SK-N-DZ (cell line): Measurements from ENCODE around the gene TMC1.
A peak's percentile ranks its signal among the peaks of the same experiment; 100 is the strongest.

ENCODE experiments used
- DNase-seq: peaks from one replicate; pipeline ENCODE4 v3.0.0-alpha.2; 2015; ENCODE audit warnings: low spot score

TMC1 gene

DNA sequence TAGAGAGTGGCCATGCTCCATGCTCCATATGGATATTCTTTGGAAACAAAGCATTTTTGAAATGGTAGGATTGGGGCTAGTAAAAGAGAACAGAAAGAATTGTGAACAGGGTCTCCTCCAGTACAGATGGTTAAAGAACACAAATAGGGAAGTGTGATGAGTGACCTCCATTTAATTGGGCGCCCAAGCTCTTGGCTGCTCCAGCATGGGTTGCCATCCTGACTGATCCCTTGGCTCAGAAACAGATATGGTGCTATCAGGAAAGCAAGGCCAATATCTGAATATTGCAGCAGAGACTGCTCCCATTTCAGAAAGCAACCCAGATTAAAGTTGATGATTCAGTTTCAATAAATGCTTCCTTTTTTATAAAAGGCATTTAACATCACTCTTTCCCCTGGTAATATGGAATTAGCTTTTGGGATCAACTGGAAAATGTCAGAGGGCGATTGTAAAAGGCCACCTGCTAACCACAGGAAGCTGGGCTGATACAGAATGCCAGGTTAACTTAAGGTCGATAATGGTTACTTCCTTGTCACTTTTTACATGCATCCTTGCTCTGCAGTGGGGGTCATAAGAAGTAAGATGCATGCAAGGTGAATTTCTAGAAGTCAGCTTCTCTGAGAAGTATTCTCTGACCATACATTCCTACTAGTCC lies 52.9 kb downstream of the TMC1 start:
- DNase-seq, result no peak

GRCh38 chr9:72575666-72576065 lies 54.3 kb downstream of the TMC1 start:
- DNase-seq, result no peak

DNA sequence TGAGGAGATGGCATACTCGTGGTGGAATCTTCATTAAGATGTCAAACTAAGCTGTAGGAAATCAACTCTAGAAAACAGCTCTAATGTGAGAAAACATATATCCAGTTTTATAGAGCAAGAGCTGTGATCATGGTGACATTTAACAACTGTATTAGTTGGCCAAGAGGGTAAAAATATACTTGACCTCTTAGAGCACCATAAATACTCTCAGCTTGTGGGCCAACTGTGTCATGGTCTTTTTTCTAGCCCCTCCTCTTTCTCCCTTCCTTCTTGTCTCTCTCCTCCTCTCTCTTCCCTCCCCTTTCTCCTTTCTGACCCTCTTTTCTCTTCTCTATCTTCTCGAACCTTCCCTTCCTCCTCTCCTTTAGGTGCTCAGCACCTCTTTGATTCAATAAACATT lies 54.7 kb downstream of the TMC1 start:
- no peak for DNase-seq

GRCh38 chr9:72577212-72577753 lies 55.9 kb downstream of the TMC1 start:
- DNase-seq, result no peak

DNA sequence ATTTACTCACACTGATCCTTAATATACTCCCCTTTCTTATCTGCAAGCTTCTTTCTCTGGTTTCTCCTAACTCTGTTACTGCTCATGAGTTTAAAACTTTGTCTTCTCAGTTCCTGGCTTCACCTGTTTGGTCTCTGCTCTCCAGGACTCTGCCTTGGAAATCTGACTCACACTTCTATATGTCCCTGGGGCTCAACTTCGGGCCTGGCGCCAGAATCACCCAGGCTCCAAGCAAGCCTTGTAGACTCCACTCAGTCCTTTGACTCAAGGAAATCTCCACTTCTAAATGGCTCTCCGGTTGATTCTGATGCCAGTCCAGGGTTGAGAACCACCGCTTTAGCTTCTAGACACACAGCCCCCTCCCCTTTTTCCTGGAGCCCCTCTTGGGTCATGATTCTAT lies 57.8 kb downstream of the TMC1 start:
- DNase-seq, result no peak

DNA sequence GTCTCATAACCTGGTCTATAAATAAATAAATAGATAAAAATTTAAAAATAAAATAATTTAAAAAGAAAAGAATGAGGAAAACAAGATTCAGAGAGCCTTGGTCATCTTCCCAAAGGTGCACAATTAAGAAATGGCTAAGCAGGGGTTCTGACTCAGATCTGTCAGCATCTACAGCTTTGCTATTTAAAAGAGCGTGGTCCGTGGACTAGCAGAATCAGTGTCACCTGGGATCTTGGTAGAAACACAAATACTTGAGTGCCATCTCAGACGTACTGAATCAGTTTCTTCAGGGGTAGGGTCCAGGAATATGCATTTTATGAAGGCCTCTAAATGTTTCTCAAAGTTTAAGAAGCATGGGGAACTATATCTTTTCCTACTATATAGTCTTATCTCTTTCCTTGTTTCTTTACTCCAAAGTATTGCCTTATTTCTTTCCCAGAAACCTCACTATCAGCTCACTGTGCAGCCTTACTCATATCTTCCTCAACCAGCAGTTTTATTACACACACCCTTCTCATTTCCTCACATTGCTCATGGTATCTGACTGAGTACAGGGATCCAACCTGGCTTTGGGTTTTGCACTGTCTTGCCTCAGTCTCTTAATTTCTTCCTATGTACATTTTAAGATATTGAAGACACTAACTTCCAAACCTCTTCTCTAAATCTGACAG lies 58.6 kb downstream of the TMC1 start:
- no peak for DNase-seq

- DNase-seq, result no peak
Measured at GRCh38 chr9:72581694-72582093, 60.3 kb downstream of the TMC1 start.

- DNase-seq, result no peak
Measured at GRCh38 chr9:72583370-72583769, 62.0 kb downstream of the TMC1 start.

GRCh38 chr9:72586388-72587130 lies 65.2 kb downstream of the TMC1 start:
- DNase-seq, result no peak

DNA sequence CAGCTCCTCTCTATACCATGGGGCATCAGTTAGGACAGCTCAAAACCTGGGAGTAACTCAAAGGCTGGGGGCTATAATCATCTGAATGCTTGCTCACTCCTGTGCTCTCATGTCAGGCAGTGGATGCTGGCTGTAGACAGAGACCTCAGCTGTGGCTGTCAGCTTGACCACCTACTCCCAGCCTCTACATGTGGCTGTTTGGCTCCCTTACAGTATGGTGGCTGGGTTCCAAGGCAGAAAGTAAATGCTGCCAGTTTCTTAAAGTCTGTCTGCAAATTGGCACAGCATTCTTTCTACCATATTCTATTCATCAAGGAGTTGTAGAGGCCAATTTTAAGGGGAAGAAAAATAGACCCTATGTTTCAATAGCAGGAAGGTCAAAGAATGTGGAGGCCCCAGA lies 66.9 kb downstream of the TMC1 start:
- DNase-seq, result no peak

- no peak for DNase-seq
Measured at GRCh38 chr9:72589667-72590521, 68.5 kb downstream of the TMC1 start.

DNA sequence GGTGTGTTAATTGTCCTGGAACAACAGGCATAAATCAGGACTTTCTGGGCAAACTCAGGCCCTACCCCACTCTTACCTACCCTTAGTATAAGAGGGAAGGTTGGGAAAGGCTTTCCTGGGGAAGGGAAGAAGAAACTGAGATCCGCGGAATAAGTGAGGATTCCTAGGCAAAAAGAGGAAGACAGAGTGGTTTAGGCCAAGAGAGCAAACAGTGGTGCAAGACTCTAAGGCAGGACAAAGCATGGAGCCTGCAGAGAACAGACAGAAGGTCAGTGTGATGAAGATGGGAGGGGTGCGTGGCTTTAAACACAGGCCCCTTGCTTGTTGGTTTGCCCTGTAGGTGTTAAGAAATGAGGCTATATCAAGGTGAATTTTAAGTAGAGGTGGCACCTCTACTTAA lies 69.4 kb downstream of the TMC1 start:
- DNase-seq, result no peak

DNA sequence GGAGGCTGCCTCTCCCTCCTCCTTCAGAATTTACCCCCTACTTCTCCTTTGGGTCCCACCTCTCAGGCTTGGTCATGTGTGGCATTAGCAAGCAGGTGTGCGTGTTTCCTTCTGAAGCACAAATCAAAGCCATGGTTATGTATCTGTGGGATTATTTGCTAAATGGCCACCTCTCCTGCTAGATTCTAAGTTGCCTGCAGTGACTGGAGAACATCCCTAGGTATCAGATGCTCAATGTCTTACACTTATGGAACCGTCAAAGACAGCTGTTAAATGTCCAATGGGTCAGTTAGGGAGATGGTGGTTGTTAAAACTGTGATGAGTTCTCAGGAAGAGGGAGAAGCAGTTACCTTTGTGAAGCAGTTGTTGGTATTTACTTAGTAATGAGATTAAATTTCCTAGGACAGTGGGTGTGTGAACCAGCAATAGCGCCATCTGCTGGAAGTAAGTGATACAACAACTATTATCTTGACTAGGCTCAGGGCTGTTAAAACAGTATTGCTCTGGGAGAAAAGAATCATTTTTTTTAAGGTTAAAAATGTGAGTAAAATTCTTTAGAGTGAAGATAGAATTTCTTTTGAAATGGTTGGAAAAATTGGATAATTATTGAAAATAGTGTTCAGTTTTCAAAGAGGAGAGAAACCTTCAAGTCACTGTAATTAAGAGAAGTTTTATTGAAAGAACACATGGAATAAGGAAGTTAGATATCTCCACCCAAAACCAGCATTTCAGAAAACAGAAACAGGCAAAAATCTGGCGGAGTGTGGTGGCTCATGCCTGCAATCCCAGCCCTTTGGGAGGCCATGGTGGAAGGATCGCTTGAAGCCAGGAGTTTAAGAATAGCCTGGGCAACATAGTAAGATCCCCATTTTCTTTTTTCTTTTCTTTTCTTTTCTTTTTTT lies 71.3 kb downstream of the TMC1 start:
- peak; percentile 32 for DNase-seq

GRCh38 chr9:72596451-72597180 lies 75.2 kb downstream of the TMC1 start:
- DNase-seq, result no peak

GRCh38 chr9:72597181-72597517 lies 75.7 kb downstream of the TMC1 start:
- DNase-seq, result no peak

DNA sequence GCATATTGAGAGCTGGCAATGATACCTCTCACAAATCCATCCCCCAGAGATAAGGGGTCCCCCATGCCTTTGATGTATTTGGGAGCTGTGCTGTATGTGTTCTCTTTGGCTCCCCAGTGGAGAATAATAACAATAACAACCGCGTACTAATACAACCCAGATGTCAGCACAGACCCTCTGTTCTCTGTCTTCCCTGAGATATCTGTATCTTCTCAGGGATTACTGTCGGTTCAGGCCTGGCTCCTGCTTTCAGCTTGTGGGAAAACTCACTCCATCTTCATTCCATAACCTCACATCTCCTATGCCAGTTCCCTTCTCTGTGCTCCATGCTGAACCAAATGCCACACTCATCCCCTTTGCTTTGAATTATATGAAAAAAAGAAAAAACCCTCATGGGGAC lies 76.2 kb downstream of the TMC1 start:
- DNase-seq, result no peak

DNA sequence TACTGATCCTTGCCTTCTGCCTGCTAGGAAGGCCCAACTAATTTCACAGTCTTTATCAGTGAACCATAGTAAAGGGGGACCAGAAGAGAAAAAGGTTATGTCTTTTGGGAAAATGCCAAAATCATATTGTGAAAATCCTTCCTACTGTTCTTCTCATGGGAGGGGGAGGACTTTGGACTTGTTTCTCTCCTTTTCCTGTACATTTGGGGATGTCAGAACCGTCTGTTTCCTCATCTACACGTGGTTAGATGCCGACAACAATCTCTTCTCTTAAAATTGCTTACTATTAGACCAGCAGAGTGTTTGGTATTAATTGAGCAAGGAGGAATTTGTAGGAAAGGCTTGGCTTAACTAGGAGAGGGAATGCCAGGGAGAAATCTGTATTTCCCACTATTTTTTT lies 77.2 kb downstream of the TMC1 start:
- no peak for DNase-seq

DNA sequence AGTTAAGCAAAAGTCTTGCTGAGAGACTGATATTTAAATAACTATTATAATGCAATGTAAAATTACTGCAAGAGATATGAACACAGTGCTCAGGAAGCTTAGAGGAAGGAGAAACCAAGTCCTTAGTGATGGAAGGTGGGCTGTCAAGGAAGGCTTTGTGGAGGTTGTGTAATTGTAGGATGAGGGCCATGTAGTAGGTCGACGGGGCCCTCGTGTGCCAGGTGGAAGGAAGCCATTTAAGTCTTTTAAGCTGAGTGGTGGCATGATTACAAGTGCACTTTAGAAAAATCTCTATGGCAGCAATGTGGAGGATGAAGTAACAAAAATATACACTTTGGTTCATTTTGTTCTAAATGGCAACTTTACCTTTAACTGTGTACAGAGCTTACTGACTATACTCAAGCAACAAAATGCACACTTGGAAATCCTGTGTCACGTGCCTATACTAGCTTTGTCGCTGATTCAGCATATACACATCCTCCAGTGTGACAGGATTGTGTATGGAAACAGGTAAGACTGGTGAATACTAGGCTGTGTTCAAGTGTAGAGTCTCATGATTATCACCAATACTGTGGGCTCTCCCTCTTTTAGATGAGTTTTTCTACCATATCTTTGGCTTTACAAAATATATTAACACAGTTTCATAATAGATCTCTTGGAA lies 78.6 kb downstream of the TMC1 start:
- no peak for DNase-seq

DNA sequence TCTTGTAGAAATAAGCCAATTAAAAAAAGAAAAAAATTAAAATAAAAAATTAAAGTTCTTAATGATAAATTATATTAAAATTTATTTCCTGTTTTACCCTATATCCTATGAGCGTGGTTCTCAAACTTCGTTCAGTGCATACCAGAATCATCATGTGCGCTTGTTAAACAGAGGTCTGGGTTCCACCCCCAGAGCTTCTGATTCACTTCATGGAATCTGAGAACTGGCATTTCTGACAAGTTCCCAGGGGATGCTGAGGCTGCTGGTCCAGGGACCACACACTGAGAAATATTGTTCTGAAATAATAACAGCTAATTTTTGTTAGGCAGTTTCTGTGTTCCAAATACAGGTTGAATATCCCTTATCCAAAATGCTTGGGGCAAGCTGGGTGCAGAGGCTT lies 79.3 kb downstream of the TMC1 start:
- DNase-seq, result no peak

GRCh38 chr9:72601615-72602014 lies 80.2 kb downstream of the TMC1 start:
- DNase-seq, result no peak
